Neural cell (in vitro differentiated cells): ENCODE measurements around the gene RFX2. TPM values are rescaled to one million over a fixed set of nuclear protein-coding genes. Genes with fewer than 3 reads are reported as not detected.

Experiments
- H2AFZ ChIP-seq: fragments of 200-600, 300-800 bp; sonication (generic), shearing (Covaris generic); 2 replicates; pipeline ENCODE4 v1.6.0; 2014; ENCODE audit warnings: low read depth, mild to moderate bottlenecking, antibody characterized with exemption, low read length, moderate library complexity
- H3F3A ChIP-seq: fragments of 200-600 bp; shearing (Covaris generic); 2 replicates; pipeline ENCODE4 v1.6.1; 2016; ENCODE audit warnings: mild to moderate bottlenecking, moderate library complexity, mixed read lengths, antibody characterized with exemption, low read length; ENCODE audit not compliant: insufficient read depth, poor library complexity, severe bottlenecking
- H3K27ac ChIP-seq: fragments of 200-600, 300-800 bp; sonication (generic), shearing (Covaris generic); 2 replicates; pipeline ENCODE4 v1.5.1; 2014; ENCODE audit warnings: mild to moderate bottlenecking, low read length, moderate library complexity
- H3K27me3 ChIP-seq: fragments of 300-800, 200-600 bp; sonication (generic), shearing (Covaris generic); 2 replicates; pipeline ENCODE4 v1.6.0; 2014; ENCODE audit warnings: mild to moderate bottlenecking, low read depth, low read length, moderate library complexity; ENCODE audit not compliant: insufficient read depth
- H3K36me3 ChIP-seq: fragments of 300-800, 200-600 bp; sonication (generic), shearing (Covaris generic); 2 replicates; pipeline ENCODE4 v1.5.1; 2014; ENCODE audit warnings: mild to moderate bottlenecking, antibody characterized with exemption, low read length, moderate library complexity; ENCODE audit not compliant: insufficient read depth
- H3K4me2 ChIP-seq: fragments of 300-800, 200-600 bp; sonication (generic), shearing (Covaris generic); 2 replicates; pipeline ENCODE4 v1.6.0; 2014; ENCODE audit warnings: mild to moderate bottlenecking, low read length
- H3K4me3 ChIP-seq: fragments of 300-800, 200-600 bp; sonication (generic), shearing (Covaris generic); 2 replicates; pipeline ENCODE4 v1.5.1; 2014; ENCODE audit warnings: mild to moderate bottlenecking, low read length, moderate library complexity
- H3K79me2 ChIP-seq: fragments of 200-600 bp; shearing (Covaris generic); replicated peaks from 2 replicates; pipeline ENCODE4 v1.6.0; 2014; ENCODE audit warnings: mild to moderate bottlenecking, low read length, moderate library complexity; ENCODE audit not compliant: insufficient read depth
- H3K9ac ChIP-seq: fragments of 300-800, 200-600 bp; sonication (generic), shearing (Covaris generic); 2 replicates; pipeline ENCODE4 v1.6.1; 2016; ENCODE audit warnings: mild to moderate bottlenecking, low read length, mixed read lengths
- H3K9me2 ChIP-seq: fragments of 200-600 bp; shearing (Covaris generic); 2 replicates; pipeline ENCODE4 v1.6.1; 2016; ENCODE audit warnings: mild to moderate bottlenecking, low read length, mixed read lengths; ENCODE audit not compliant: insufficient read depth
- H3K9me3 ChIP-seq: fragments of 200-600, 300-800 bp; sonication (generic), shearing (Covaris generic); 2 replicates; pipeline ENCODE4 v1.6.1; 2016; ENCODE audit warnings: mild to moderate bottlenecking, mixed run types, low read length, moderate library complexity, mixed read lengths
- H4K20me1 ChIP-seq: fragments of 200-600 bp; shearing (Covaris generic); 2 replicates; pipeline ENCODE4 v1.6.1; 2016; ENCODE audit warnings: mild to moderate bottlenecking, mixed run types; ENCODE audit not compliant: insufficient read depth
- CTCF ChIP-seq: fragments of 450-650 bp; IDR thresholded peaks from 2 replicates; pipeline ENCODE4 v1.5.1; 2014; ENCODE audit warnings: antibody characterized with exemption, mild to moderate bottlenecking, moderate library complexity; ENCODE audit not compliant: poor library complexity, severe bottlenecking
- EP300 ChIP-seq: fragments of 450-650 bp; conservative IDR thresholded peaks from 2 replicates; pipeline ENCODE4 v1.6.1; 2014; ENCODE audit warnings: antibody characterized with exemption, mild to moderate bottlenecking, moderate library complexity; ENCODE audit not compliant: poor library complexity, severe bottlenecking
- EZH2 ChIP-seq: fragments of 200-600, 300-800 bp; shearing (Covaris generic), sonication (generic); IDR thresholded peaks from 2 replicates; pipeline ENCODE4 v1.6.1; 2014; ENCODE audit warnings: antibody characterized with exemption, low read length, borderline replicate concordance, mild to moderate bottlenecking; ENCODE audit not compliant: insufficient read depth, poor library complexity, severe bottlenecking
- MXI1 ChIP-seq: fragments of 450-650 bp; conservative IDR thresholded peaks from 2 replicates; pipeline ENCODE4 v1.6.1; 2014; ENCODE audit warnings: antibody characterized with exemption, mild to moderate bottlenecking; ENCODE audit not compliant: poor library complexity, severe bottlenecking
- POLR2AphosphoS5 ChIP-seq: IDR thresholded peaks from 2 replicates; pipeline ENCODE4 v1.6.1; 2012
- RAD21 ChIP-seq: fragments of 450-650 bp; conservative IDR thresholded peaks from 2 replicates; pipeline ENCODE4 v1.6.1; 2014; ENCODE audit warnings: antibody characterized with exemption, mild to moderate bottlenecking, moderate library complexity
- SMC3 ChIP-seq: fragments of 450-650 bp; conservative IDR thresholded peaks from 2 replicates; pipeline ENCODE4 v1.6.1; 2014; ENCODE audit warnings: antibody characterized with exemption, mild to moderate bottlenecking, moderate library complexity; ENCODE audit not compliant: poor library complexity
- TAF1 ChIP-seq: IDR thresholded peaks from 2 replicates; pipeline ENCODE4 v1.6.1; 2012; ENCODE audit warnings: low read depth
- polyA plus RNA-seq: library from polyadenylated mRNA; depleted of rRNA; stranded (reverse); fragments of >200 nt; gene quantifications from 2 replicates; pipeline ENCODE4 v1.2.3, GENCODE V29; 2014
- TF ChIP-seq, protein P1 (sequence below): IDR thresholded peaks from 2 replicates; pipeline ENCODE4 v1.6.1; 2012; ENCODE audit warnings: borderline replicate concordance

The RFX2 gene
- polyA plus RNA-seq, 1 donor from 2014 or later, result 0.69 TPM

GRCh38 chr19:6056801-6057650 lies 53.3 kb downstream of the RFX2 start:
- Histone ChIP-seq H3K79me2 (no peaks in the 10 kb centered on the region), H3K36me3 (no peaks in the 10 kb centered on the region), H4K20me1 (no peaks in the 10 kb centered on the region), H3K27me3 (no peaks in the 10 kb centered on the region), H3K9ac (no peak overlapping the region), H3K9me3 (no peaks in the 10 kb centered on the region), H3K4me3 (no peak overlapping the region), H3K4me2 (no peak overlapping the region), H3F3A (no peaks in the 10 kb centered on the region), H2AFZ (no peak overlapping the region), H3K9me2 (no peaks in the 10 kb centered on the region), H3K27ac (no peak overlapping the region)
- TF ChIP-seq CTCF, result no peak
- no peak for TF ChIP-seq RAD21
- TF ChIP-seq POLR2AphosphoS5, result no peak
- no peak for TF ChIP-seq EZH2
- no peak for TF ChIP-seq TAF1
- TF ChIP-seq MXI1, result no peak
- TF ChIP-seq SMC3, result no peak
- TF ChIP-seq, protein P1, sequence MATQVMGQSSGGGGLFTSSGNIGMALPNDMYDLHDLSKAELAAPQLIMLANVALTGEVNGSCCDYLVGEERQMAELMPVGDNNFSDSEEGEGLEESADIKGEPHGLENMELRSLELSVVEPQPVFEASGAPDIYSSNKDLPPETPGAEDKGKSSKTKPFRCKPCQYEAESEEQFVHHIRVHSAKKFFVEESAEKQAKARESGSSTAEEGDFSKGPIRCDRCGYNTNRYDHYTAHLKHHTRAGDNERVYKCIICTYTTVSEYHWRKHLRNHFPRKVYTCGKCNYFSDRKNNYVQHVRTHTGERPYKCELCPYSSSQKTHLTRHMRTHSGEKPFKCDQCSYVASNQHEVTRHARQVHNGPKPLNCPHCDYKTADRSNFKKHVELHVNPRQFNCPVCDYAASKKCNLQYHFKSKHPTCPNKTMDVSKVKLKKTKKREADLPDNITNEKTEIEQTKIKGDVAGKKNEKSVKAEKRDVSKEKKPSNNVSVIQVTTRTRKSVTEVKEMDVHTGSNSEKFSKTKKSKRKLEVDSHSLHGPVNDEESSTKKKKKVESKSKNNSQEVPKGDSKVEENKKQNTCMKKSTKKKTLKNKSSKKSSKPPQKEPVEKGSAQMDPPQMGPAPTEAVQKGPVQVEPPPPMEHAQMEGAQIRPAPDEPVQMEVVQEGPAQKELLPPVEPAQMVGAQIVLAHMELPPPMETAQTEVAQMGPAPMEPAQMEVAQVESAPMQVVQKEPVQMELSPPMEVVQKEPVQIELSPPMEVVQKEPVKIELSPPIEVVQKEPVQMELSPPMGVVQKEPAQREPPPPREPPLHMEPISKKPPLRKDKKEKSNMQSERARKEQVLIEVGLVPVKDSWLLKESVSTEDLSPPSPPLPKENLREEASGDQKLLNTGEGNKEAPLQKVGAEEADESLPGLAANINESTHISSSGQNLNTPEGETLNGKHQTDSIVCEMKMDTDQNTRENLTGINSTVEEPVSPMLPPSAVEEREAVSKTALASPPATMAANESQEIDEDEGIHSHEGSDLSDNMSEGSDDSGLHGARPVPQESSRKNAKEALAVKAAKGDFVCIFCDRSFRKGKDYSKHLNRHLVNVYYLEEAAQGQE, result no peak
- TF ChIP-seq EP300, result no peak

DNA sequence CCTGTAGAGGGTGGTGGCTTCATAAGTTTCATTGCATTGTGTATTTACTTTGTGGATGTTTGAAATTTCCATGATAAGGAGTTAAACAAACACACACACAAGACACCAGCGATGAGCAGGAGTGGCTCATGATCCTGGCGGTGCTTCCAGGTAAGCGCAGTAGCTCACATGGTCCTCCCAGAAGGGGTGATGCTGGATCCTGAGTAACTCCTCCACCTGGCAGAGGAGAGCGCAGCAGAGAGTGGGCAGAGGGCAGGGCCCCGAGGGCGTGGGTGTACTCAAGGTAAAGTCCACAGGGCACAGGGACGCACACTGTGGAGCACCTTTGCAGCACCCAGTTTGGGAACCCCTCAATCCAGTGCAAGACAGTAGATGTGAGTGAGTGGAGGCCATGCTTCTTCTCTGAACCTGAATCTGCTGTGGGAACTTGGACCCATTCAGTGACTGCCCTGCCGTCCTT lies 54.0 kb downstream of the RFX2 start:
- no peak overlapping the region for H3K9ac ChIP-seq
- no peaks in the 10 kb centered on the region for H3K9me2 ChIP-seq
- no peaks in the 10 kb centered on the region for H3F3A ChIP-seq
- no peak overlapping the region for H3K4me2 ChIP-seq
- H3K27me3 ChIP-seq, result no peaks in the 10 kb centered on the region
- no peak overlapping the region for H3K27ac ChIP-seq
- no peaks in the 10 kb centered on the region for H3K36me3 ChIP-seq
- H3K4me3 ChIP-seq, result no peak overlapping the region
- H4K20me1 ChIP-seq, result no peaks in the 10 kb centered on the region
- H2AFZ ChIP-seq, result no peak overlapping the region
- no peaks in the 10 kb centered on the region for H3K9me3 ChIP-seq
- no peaks in the 10 kb centered on the region for H3K79me2 ChIP-seq
- TF ChIP-seq EZH2 (no peak), EP300 (no peak)
